Activated T-cell treated with anti-CD3 and anti-CD28 coated beads, Interleukin-2, amount 50 U/mL, for 4 hours (primary cell): ENCODE results near the gene HOXA3. TPM values are rescaled to one million over a fixed set of nuclear protein-coding genes. Genes with fewer than 3 reads are reported as not detected.
A peak's percentile ranks its signal among the peaks of the same experiment; 100 is the strongest.

ENCODE experiments used
- ATAC-seq, 2 donors: fragments of 200-7000 bp; cut with Tn5 transposase; one replicate each; pipeline ENCODE4 v1.10.0; 2021
- DNase-seq: peaks from one replicate; pipeline ENCODE4 v3.0.0-alpha.2; 2020
- H3K27me3 Mint-ChIP-seq: one replicate; pipeline ENCODE4 v1.8.0; 2021; ENCODE audit warnings: low read depth, mixed read lengths
- H3K36me3 Mint-ChIP-seq: one replicate; pipeline ENCODE4 v1.8.0; 2022; ENCODE audit warnings: mixed read lengths; ENCODE audit not compliant: insufficient read depth
- H3K4me1 Mint-ChIP-seq: one replicate; pipeline ENCODE4 v1.8.0; 2021; ENCODE audit warnings: low read depth, mixed read lengths
- H3K4me3 Mint-ChIP-seq: one replicate; pipeline ENCODE4 v1.8.0; 2021; ENCODE audit warnings: mild to moderate bottlenecking, moderate library complexity, mixed read lengths
- H3K9me3 Mint-ChIP-seq: one replicate; pipeline ENCODE4 v1.8.0; 2021; ENCODE audit warnings: mixed read lengths
- total RNA-seq, 3 donors: library from RNA; stranded (reverse); gene quantifications; one replicate each; pipeline ENCODE4 v1.2.1, GENCODE V29; 2021

The HOXA3 gene
- total RNA-seq, 3 donors from 2014 or later, result not detected

DNA sequence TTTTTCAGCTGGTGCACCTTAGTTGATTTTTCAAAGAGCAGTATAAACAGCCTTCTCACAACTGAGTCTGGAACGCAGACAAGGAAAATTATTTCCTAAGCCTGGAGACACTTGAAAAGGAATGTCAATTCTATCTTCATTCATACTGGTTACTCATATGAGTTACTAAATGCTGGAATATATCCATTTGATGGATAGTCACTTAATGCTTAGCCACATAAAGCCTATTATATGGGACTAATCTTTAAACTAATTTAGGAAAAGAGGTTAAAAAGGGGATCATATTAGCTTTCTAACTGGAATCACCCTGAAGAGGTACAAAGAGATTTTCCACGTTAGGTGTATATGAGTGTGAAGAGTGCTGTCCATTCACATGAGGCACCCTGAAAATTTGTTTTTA lies 20.2 kb downstream of the HOXA3 start:
- DNase-seq (no peak), ATAC-seq (no peak)
- H3K27me3 Mint-ChIP-seq, result peaks cover 59% of the 10 kb centered on the region
- H3K4me3 Mint-ChIP-seq, result no peak overlapping the region
- H3K4me1 Mint-ChIP-seq, result peaks cover 13% of the 10 kb centered on the region
- H3K9me3 Mint-ChIP-seq, result no peaks in the 10 kb centered on the region
- H3K36me3 Mint-ChIP-seq, result no peaks in the 10 kb centered on the region

GRCh38 chr7:27131390-27131819 lies 21.0 kb downstream of the HOXA3 start:
- no peaks in the 10 kb centered on the region for H3K36me3 Mint-ChIP-seq
- H3K27me3 Mint-ChIP-seq, result peaks cover 60% of the 10 kb centered on the region
- ATAC-seq (no peak), DNase-seq (no peak)
- H3K4me3 Mint-ChIP-seq, result peak overlapping the region; percentile 68
- H3K4me1 Mint-ChIP-seq, result peaks cover 13% of the 10 kb centered on the region
- no peaks in the 10 kb centered on the region for H3K9me3 Mint-ChIP-seq

DNA sequence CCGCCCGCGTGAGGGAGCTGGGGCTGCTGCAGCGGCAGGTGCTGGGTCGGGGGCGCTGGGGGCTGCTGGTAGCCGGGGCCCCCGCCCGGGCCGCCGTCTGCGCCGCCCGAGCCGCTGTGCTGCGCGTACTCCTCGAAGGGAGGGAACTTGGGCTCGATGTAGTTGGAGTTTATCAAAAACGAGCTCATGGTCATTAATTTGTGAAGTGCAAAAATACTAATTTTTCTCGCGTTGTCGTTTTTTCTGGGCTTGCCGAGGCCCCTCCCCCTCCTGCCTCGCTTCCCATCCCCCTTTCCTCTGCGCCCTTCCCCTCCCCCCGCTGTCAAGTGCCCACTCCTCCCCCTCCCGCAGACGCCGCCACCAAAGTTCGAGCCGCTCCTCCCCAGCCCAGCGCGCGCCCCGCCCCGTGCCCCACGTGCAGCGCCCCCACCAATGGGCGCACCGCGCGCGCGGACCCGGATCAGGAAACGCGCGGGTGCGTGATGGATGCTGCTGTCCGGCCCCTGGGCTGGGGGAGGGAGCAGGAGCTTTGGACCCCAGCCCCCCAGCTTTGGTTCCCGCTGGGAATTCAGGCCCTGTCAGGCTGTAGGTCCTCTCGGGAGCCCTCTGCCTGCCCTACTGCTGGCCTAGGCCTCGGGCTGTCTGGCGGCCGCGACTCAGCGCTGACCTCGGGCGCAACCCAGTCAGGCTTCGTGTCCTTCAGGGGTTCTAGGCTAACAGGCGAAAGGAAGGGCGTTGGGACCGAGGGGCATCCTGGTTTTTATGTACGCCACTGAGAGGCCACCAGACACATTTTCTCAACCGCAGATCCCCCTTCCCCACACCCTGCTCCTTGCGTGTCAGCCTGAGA lies 21.6 kb downstream of the HOXA3 start, which contains the start of gene HOXA4:
HOXA4 (minus strand) TSS at position 218 of the 850 bp plus-strand sequence; CDS start at position 194, 24 bp downstream.
- Mint-ChIP-seq H3K9me3 (no peaks in the 10 kb centered on the region), H3K27me3 (peaks cover 54% of the 10 kb centered on the region), H3K4me3 (peak within 1 kb of the TSS; percentile 68), H3K36me3 (no peaks in the 10 kb centered on the region), H3K4me1 (peaks cover 9% of the 10 kb centered on the region)
- ATAC-seq, result peak; percentile 85 to 88
- peak; percentile 73 for DNase-seq

GRCh38 chr7:27129729-27130539 lies 22.4 kb downstream of the HOXA3 start:
- H3K9me3 Mint-ChIP-seq, result no peaks in the 10 kb centered on the region
- DNase-seq (no peak), ATAC-seq (peak; percentile 18 to 20)
- peaks cover 53% of the 10 kb centered on the region for H3K27me3 Mint-ChIP-seq
- H3K4me1 Mint-ChIP-seq, result peaks cover 7% of the 10 kb centered on the region
- no peaks in the 10 kb centered on the region for H3K36me3 Mint-ChIP-seq
- H3K4me3 Mint-ChIP-seq, result peak overlapping the region; percentile 32

GRCh38 chr7:27128776-27129728 lies 23.3 kb downstream of the HOXA3 start:
- peaks cover 54% of the 10 kb centered on the region for H3K27me3 Mint-ChIP-seq
- no peaks in the 10 kb centered on the region for H3K9me3 Mint-ChIP-seq
- no peaks in the 10 kb centered on the region for H3K36me3 Mint-ChIP-seq
- H3K4me3 Mint-ChIP-seq, result peak overlapping the region; percentile 42
- peaks cover 1% of the 10 kb centered on the region for H3K4me1 Mint-ChIP-seq
- DNase-seq, result no peak
- no peak for ATAC-seq

DNA sequence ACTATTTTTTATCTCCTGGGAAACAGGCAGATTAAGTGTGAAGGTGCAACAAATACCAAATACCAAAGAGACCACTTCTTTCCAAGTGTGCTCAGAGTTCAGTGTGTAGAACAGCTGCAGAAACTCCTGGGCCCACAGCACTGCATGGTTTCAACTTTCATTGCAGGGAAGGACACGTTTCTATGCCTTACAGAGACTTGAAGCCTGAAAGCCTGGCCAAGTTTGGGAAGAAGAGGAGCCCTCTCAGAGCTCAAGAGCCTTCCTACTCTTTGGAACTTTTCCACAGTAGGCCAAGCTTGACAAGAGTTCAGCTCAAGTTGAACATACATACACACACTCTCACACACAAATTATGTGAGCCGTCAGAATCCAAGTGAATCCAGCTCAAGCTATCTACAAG lies 24.3 kb downstream of the HOXA3 start:
- no peaks in the 10 kb centered on the region for H3K9me3 Mint-ChIP-seq
- H3K36me3 Mint-ChIP-seq, result no peaks in the 10 kb centered on the region
- no peak for DNase-seq
- H3K4me1 Mint-ChIP-seq, result no peaks in the 10 kb centered on the region
- ATAC-seq, result no peak
- H3K27me3 Mint-ChIP-seq, result peaks cover 51% of the 10 kb centered on the region
- no peak overlapping the region for H3K4me3 Mint-ChIP-seq

GRCh38 chr7:27126596-27127327 lies 25.6 kb downstream of the HOXA3 start:
- no peak overlapping the region for H3K4me3 Mint-ChIP-seq
- DNase-seq (no peak), ATAC-seq (no peak)
- H3K9me3 Mint-ChIP-seq, result no peaks in the 10 kb centered on the region
- no peaks in the 10 kb centered on the region for H3K4me1 Mint-ChIP-seq
- H3K27me3 Mint-ChIP-seq, result peaks cover 46% of the 10 kb centered on the region
- H3K36me3 Mint-ChIP-seq, result no peaks in the 10 kb centered on the region

DNA sequence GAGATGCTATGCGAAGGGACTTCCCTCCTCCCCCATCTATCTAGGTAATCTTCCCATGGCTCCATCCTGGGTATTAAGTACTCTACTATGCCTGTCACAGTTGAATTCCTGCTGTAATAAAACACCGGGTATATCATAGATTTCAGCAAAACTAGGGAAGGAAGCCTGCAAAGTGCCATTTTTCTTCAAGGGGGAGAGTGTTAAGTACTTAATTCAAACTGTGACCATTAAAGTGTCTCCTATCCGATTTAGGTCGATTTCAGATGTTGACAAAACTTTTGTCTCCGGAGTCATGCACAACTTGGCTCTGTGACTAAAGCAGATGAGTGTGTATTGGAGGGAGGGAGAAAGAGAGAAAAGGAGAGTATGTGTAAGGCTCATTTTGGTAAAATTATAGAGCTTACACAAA lies 26.4 kb downstream of the HOXA3 start:
- no peak for ATAC-seq
- H3K9me3 Mint-ChIP-seq, result no peaks in the 10 kb centered on the region
- H3K27me3 Mint-ChIP-seq, result peaks cover 43% of the 10 kb centered on the region
- H3K36me3 Mint-ChIP-seq, result no peaks in the 10 kb centered on the region
- no peak overlapping the region for H3K4me3 Mint-ChIP-seq
- H3K4me1 Mint-ChIP-seq, result no peaks in the 10 kb centered on the region
- no peak for DNase-seq

DNA sequence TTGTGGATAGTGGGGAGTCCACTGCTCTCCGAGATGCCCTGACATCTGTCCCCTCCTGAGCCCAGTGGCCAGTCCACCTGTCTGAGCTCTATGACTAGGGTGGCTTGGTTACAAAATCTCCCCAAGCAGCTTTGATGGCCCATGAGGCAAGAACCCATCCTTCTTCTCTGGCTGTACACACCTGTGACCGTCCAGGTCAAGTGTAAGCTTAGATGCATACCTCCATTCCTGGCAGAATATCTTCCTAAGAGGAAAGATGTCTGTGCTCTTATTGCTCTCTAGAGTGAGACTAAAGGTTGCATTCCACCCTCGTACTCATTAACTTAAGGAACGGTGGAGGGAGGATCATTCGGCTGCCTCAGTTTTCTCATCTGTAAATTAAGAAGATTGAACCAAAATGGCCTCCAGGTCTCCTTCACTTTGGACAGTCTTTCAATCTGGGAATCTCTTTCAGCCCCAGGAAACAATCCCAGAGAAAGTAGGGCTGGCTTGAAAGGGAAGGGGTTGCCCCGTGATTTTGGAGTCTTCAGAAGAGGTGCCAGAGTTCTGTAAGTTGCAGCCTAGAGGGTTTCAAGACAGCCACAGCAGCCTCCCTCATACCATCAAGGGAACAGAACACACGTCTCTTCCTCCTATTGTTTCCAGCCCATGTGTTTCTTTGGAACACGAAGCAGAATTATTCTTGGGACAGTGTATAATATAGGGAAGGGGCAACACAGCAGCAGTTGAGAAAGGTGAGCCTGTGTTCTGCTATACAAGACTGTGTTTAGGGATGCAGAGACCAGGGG lies 27.3 kb downstream of the HOXA3 start:
- DNase-seq, result no peak
- Mint-ChIP-seq H3K4me1 (no peaks in the 10 kb centered on the region), H3K27me3 (peaks cover 43% of the 10 kb centered on the region), H3K4me3 (no peak overlapping the region), H3K36me3 (no peaks in the 10 kb centered on the region), H3K9me3 (no peaks in the 10 kb centered on the region)
- no peak for ATAC-seq

DNA sequence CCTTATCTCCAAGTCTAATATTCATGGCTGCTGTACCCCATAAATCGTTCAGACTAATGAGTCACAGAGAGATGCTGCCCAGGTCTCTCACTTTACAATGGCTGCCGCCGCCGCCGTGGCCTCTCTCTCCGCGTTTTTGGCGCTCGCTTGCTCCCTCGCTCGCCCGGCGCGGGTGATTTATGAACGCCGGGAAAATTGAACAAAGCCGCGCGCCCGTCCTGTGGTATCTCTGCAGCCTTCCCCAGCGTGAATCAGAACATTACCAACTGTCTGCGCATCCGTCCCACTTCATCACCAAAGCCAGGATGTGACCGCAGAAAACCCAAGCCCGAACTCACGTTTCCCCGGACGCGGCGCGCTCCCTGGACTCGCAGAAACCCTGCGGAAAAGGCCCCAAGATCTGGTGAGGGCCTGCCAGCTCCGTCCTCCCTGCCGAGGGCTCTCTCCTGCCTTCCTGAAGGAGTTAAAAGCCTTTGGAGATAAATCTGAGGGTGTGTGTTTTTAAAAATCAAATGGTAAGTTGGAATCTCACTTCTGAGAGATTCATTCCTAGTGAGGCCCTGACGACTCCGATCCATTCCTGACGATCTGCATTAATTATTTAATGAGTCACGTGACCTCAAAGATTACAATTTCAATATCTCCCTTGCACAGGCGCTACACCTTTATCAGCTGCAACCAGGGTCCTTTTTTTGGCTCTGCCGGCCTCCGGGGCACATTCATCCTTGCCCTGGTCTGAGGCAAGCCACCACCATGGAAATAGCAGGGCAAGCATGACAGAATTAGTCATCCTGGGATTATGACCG lies 28.1 kb downstream of the HOXA3 start:
- peaks cover 41% of the 10 kb centered on the region for H3K27me3 Mint-ChIP-seq
- DNase-seq, result no peak
- no peak overlapping the region for H3K4me3 Mint-ChIP-seq
- H3K4me1 Mint-ChIP-seq, result no peaks in the 10 kb centered on the region
- ATAC-seq, result no peak
- H3K9me3 Mint-ChIP-seq, result no peaks in the 10 kb centered on the region
- H3K36me3 Mint-ChIP-seq, result no peaks in the 10 kb centered on the region

DNA sequence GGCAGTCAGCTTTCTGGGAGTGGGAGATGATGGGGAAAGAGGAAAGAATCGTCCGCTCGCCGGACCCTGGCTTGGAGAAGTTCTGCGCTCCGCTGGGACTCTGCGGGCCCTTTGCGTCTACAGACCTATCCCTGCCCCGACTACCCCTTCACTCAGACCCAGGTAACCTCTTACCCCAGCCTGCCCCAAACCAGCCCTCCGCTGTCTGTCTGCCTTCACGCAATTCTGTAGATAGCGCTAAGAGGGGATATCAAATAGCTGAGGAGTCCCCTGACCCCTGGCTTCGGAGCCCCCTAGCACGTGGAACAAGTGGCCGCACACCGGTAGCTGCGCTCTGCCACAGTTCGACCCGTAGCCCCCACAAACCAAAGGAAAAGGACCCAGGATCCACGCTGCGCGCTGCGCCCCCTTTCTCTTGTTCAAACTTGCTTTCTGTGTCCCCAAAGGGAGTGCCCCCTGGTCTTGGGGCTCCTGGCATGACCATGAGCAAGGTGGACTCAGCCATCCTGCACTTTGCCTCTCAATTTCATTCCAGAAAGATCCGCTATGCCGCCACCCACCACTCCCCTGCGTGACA lies 28.8 kb downstream of the HOXA3 start:
- Mint-ChIP-seq H3K27me3 (peaks cover 37% of the 10 kb centered on the region), H3K4me1 (no peaks in the 10 kb centered on the region)
- ATAC-seq, result no peak

GRCh38 chr7:27123007-27123476 lies 29.3 kb downstream of the HOXA3 start:
- no peaks in the 10 kb centered on the region for H3K36me3 Mint-ChIP-seq
- no peak overlapping the region for H3K4me3 Mint-ChIP-seq
- no peaks in the 10 kb centered on the region for H3K9me3 Mint-ChIP-seq
- H3K4me1 Mint-ChIP-seq, result no peaks in the 10 kb centered on the region
- no peak for DNase-seq
- peaks cover 35% of the 10 kb centered on the region for H3K27me3 Mint-ChIP-seq
- ATAC-seq, result no peak

More for the DNA sequence above, 28.8 kb downstream of the HOXA3 start:
- no peak for DNase-seq
- Mint-ChIP-seq H3K9me3 (no peaks in the 10 kb centered on the region), H3K36me3 (no peaks in the 10 kb centered on the region), H3K4me3 (no peak overlapping the region)
